NCI-H1417 treated with DMSO at 0.1 percent for 48 hours (cell line): ENCODE results near the gene SLC2A4RG.
"Not testable (repeated sequence)": the region's sequence is repeated elsewhere in the genome, so short reads cannot be mapped to it uniquely, and the experiment has no call there.

Source experiments
- DNase-seq: peaks from one replicate; lab custom pipeline; 2025; lab: John Stamatoyannopoulos, UW

Gene SLC2A4RG

GRCh38 chr20:63755933-63756647 is 16.5 kb downstream of the SLC2A4RG start:
- DNase-seq, result no peak

GRCh38 chr20:63756648-63756991 is 17.0 kb downstream of the SLC2A4RG start:
- DNase-seq, result no peak

GRCh38 chr20:63758152-63758551 is 18.6 kb downstream of the SLC2A4RG start:
- no peak for DNase-seq

- no peak for DNase-seq
Measured at GRCh38 chr20:63759377-63759901, 19.9 kb downstream of the SLC2A4RG start.

GRCh38 chr20:63765082-63765873 is 25.7 kb downstream of the SLC2A4RG start:
- DNase-seq, result no peak

GRCh38 chr20:63765902-63766301 is 26.3 kb downstream of the SLC2A4RG start:
- DNase-seq, result no peak

- DNase-seq, result no peak
Measured at GRCh38 chr20:63766695-63767426, 27.3 kb downstream of the SLC2A4RG start.

- no peak for DNase-seq
Measured at GRCh38 chr20:63767456-63767855, 27.9 kb downstream of the SLC2A4RG start.

GRCh38 chr20:63767886-63768285 is 28.3 kb downstream of the SLC2A4RG start:
- DNase-seq, result peak; percentile 4

- no peak for DNase-seq
Measured at GRCh38 chr20:63768591-63769515, 29.3 kb downstream of the SLC2A4RG start.

GRCh38 chr20:63769891-63770474 is 30.4 kb downstream of the SLC2A4RG start:
- DNase-seq, result no peak

- DNase-seq, result no peak
Measured at GRCh38 chr20:63771046-63771707, 31.6 kb downstream of the SLC2A4RG start.

GRCh38 chr20:63772781-63773518 is 33.4 kb downstream of the SLC2A4RG start:
- no peak for DNase-seq

- no peak for DNase-seq
Measured at GRCh38 chr20:63773571-63774241, 34.1 kb downstream of the SLC2A4RG start.

- DNase-seq, result no peak
Measured at GRCh38 chr20:63774306-63774705, 34.7 kb downstream of the SLC2A4RG start.

GRCh38 chr20:63775096-63775978 is 35.8 kb downstream of the SLC2A4RG start:
- DNase-seq, result no peak

GRCh38 chr20:63776875-63777274 is 37.3 kb downstream of the SLC2A4RG start:
- DNase-seq, result not testable (repeated sequence)

GRCh38 chr20:63777614-63778013 is 38.0 kb downstream of the SLC2A4RG start:
- no peak for DNase-seq
